Smooth muscle cell (in vitro differentiated cells): Measurements from ENCODE around the gene DCDC2. TPM values are rescaled to one million over a fixed set of nuclear protein-coding genes. Genes with fewer than 3 reads are reported as not detected.

Experiments used
- DNase-seq: peaks from one replicate; lab custom pipeline; 2025; ENCODE audit not compliant: unreplicated experiment; lab: John Stamatoyannopoulos, UW
- H2AFZ ChIP-seq: fragments of 200-600 bp; sonication (generic); 2 replicates; pipeline ENCODE4 v1.6.0; 2016; ENCODE audit warnings: antibody characterized with exemption, low read depth, mild to moderate bottlenecking
- H3F3A ChIP-seq: fragments of 200-600 bp; sonication (generic); 2 replicates; pipeline ENCODE4 v1.6.0; 2017; ENCODE audit warnings: antibody characterized with exemption, low read depth
- H3K27ac ChIP-seq: fragments of 200-600 bp; sonication (generic); 2 replicates; pipeline ENCODE4 v1.5.1; 2016; ENCODE audit warnings: low read depth, mild to moderate bottlenecking
- H3K27me3 ChIP-seq: fragments of 200-600 bp; sonication (generic); 2 replicates; pipeline ENCODE4 v1.6.1; 2016; ENCODE audit warnings: low read depth, mild to moderate bottlenecking
- H3K36me3 ChIP-seq: fragments of 200-600 bp; sonication (generic); 2 replicates; pipeline ENCODE4 v1.5.1; 2016; ENCODE audit warnings: low read depth
- H3K4me1 ChIP-seq: fragments of 200-600 bp; sonication (generic); 2 replicates; pipeline ENCODE4 v1.5.1; 2016; ENCODE audit warnings: low read depth
- H3K4me2 ChIP-seq: fragments of 200-600 bp; sonication (generic); 2 replicates; pipeline ENCODE4 v1.6.0; 2016; ENCODE audit warnings: mild to moderate bottlenecking
- H3K4me3 ChIP-seq: fragments of 200-600 bp; sonication (generic); 2 replicates; pipeline ENCODE4 v1.5.1; 2016; ENCODE audit warnings: mild to moderate bottlenecking
- H3K79me2 ChIP-seq: fragments of 200-600 bp; sonication (generic); 2 replicates; pipeline ENCODE4 v1.6.0; 2016; ENCODE audit warnings: low read depth, mild to moderate bottlenecking
- H3K9ac ChIP-seq: fragments of 200-600 bp; sonication (generic); 2 replicates; pipeline ENCODE4 v1.6.0; 2016; ENCODE audit warnings: low read depth
- H3K9me3 ChIP-seq: fragments of 200-600 bp; sonication (generic); replicated peaks from 2 replicates; pipeline ENCODE4 v1.5.1; 2016; ENCODE audit warnings: low read depth
- H4K20me1 ChIP-seq: fragments of 200-600 bp; sonication (generic); 2 replicates; pipeline ENCODE4 v1.6.0; 2016; ENCODE audit warnings: low read depth
- CTCF ChIP-seq: fragments of 200-600 bp; sonication (generic); IDR thresholded peaks from 2 replicates; pipeline ENCODE4 v1.5.1; 2017; ENCODE audit warnings: borderline replicate concordance, mild to moderate bottlenecking, antibody characterized with exemption; ENCODE audit not compliant: insufficient read depth, poor library complexity, severe bottlenecking
- WGBS: methylation state at CpG from one replicate; pipeline ENCODE4 v1.1.7; 2016; ENCODE audit warnings: low lambda C conversion rate; 5-methylcytosine and 5-hydroxymethylcytosine counted together
- polyA plus RNA-seq: library from polyadenylated mRNA; unstranded; fragments of >200 nt; fragmentation: Nextera tagmentation; extraction: Ambion mirVana; gene quantifications from 2 replicates; pipeline ENCODE4 v1.2.1, GENCODE V29; 2016
- total RNA-seq: library from RNA; depleted of rRNA; stranded (reverse); fragments of >200 nt; gene quantifications from 2 replicates; pipeline ENCODE4 v1.2.3, GENCODE V29; 2014

Gene DCDC2
- total and polyA plus RNA-seq, 2 experiments from 2014 or later: not detected

GRCh38 chr6:24127316-24127715 lies 230.5 kb downstream of the DCDC2 start:
- Histone ChIP-seq H3F3A (no peaks in the 10 kb centered on the region), H3K36me3 (no peaks in the 10 kb centered on the region), H3K4me1 (no peaks in the 10 kb centered on the region), H3K9me3 (no peaks in the 10 kb centered on the region), H3K79me2 (no peaks in the 10 kb centered on the region), H3K27ac (no peak overlapping the region), H3K9ac (no peak overlapping the region), H3K4me3 (no peak overlapping the region), H3K4me2 (no peak overlapping the region), H2AFZ (no peak overlapping the region), H4K20me1 (no peaks in the 10 kb centered on the region), H3K27me3 (peaks cover 35% of the 10 kb centered on the region)
- no peak for TF ChIP-seq CTCF
- WGBS: 70% methylated on average over 2 of the region's 2 CpGs
- no peak for DNase-seq

GRCh38 chr6:24126586-24127192 lies 231.2 kb downstream of the DCDC2 start:
- H3K4me2 ChIP-seq: peak overlapping the region; percentile 81
- H3K27me3 ChIP-seq: peaks cover 38% of the 10 kb centered on the region
- TF ChIP-seq CTCF: no peak
- no peaks in the 10 kb centered on the region for H3K4me1 ChIP-seq
- H3K27ac ChIP-seq: no peak overlapping the region
- H3K9ac ChIP-seq: no peak overlapping the region
- H3K9me3 ChIP-seq: no peaks in the 10 kb centered on the region
- H3K36me3 ChIP-seq: no peaks in the 10 kb centered on the region
- WGBS: 2% methylated on average over 6 of the region's 6 CpGs
- H4K20me1 ChIP-seq: no peaks in the 10 kb centered on the region
- H3F3A ChIP-seq: no peaks in the 10 kb centered on the region
- H3K79me2 ChIP-seq: no peaks in the 10 kb centered on the region
- peak; percentile 7 for DNase-seq
- H2AFZ ChIP-seq: no peak overlapping the region
- H3K4me3 ChIP-seq: peak overlapping the region; percentile 23

DNA sequence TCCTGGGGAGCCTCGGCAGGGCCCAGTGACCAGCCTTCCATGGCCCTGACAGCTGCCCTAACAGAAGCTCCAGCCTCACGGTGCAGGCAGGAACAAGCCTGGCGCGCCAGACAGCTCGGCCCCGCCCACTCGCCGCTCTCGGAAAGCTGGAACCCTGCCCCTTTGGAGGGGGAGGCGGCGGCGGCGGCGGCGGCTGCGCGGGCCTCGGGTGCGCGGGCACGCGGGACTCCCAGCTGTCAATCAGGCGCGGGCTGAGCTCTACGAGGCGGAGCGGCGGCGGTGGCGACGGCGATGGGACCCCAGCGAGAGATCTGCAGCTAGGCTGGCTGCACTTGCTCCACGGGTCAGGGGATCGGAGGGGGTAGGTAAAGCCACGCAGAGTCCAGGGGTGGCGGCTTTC lies 231.9 kb downstream of the DCDC2 start, which contains the start of gene NRSN1:
Gene NRSN1 (plus strand): TSS at position 236 of the 400 bp plus-strand sequence. CDS start 8,113 bp downstream, outside the sequence.
- H3K9ac ChIP-seq: no peak within 1 kb of the TSS
- no peak for DNase-seq
- no peaks in the 10 kb centered on the region for H3K4me1 ChIP-seq
- peak within 1 kb of the TSS; percentile 23 for H3K4me3 ChIP-seq
- H3K27me3 ChIP-seq: peaks cover 32% of the 10 kb centered on the region
- H2AFZ ChIP-seq: no peak within 1 kb of the TSS
- 1% methylated on average over 29 of the region's 37 CpGs for WGBS
- no peaks in the 10 kb centered on the region for H3K79me2 ChIP-seq
- H3K4me2 ChIP-seq: peak within 1 kb of the TSS; percentile 81
- no peaks in the 10 kb centered on the region for H3K9me3 ChIP-seq
- H3K36me3 ChIP-seq: no peaks in the 10 kb centered on the region
- no peak for TF ChIP-seq CTCF
- no peaks in the 10 kb centered on the region for H4K20me1 ChIP-seq
- no peak within 1 kb of the TSS for H3K27ac ChIP-seq
- H3F3A ChIP-seq: no peaks in the 10 kb centered on the region

- Histone ChIP-seq H3K36me3 (no peaks in the 10 kb centered on the region), H3K27me3 (peaks cover 32% of the 10 kb centered on the region), H3K9me3 (no peaks in the 10 kb centered on the region), H3K27ac (no peak overlapping the region), H3K79me2 (no peaks in the 10 kb centered on the region), H3F3A (no peaks in the 10 kb centered on the region), H3K4me3 (no peak overlapping the region), H2AFZ (no peak overlapping the region), H4K20me1 (no peaks in the 10 kb centered on the region), H3K4me2 (no peak overlapping the region), H3K9ac (no peak overlapping the region), H3K4me1 (no peaks in the 10 kb centered on the region)
- 86% methylated on average over 7 of the region's 7 CpGs for WGBS
- DNase-seq: no peak
- TF ChIP-seq CTCF: no peak
These were observed 235.7 kb downstream of the DCDC2 start for GRCh38 chr6:24122139-24122538.
